ENCODE results near the gene MLLT3.

The MLLT3 gene

GRCh38 chr9:20477940-20478620 is 144.2 kb downstream of the MLLT3 start:
- DNase-seq (ENCODE audit: low read depth in 3 of 3), result no peak

DNA sequence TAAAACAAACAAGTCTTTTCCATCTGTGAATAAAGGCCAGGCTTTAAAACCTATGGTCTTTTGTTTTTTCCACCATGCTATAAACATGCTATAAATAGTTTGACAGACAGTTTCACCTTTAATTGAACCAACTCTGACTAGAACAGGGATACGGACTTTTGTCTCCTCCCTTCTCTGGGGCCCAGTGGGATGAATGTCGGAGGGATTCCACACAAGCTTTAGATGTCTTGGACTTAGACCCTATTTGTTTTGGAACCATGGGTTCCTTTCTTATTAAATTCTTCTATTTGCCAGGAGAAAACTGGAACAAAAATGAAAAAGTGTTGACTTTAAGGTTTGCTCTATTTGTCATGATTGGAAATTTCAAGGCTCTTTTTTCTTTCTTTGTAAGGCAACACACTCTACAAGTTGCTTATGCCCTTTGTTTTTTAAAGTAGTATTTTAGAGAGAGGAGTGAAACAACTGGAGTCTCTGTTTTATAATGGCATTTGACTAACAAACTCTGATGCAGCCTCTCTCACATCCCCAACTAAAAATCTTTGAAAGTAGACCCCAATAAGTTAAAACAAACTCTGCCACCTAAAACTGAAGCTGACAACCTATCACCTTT is 145.3 kb downstream of the MLLT3 start:
- no peak for DNase-seq (ENCODE audit: low read depth in 3 of 3)

GRCh38 chr9:20474496-20474895 is 147.8 kb downstream of the MLLT3 start:
- no peak for DNase-seq (ENCODE audit: low read depth in 3 of 3)

GRCh38 chr9:20473515-20474013 is 148.7 kb downstream of the MLLT3 start:
- no peak for DNase-seq (ENCODE audit: low read depth in 3 of 3)

DNA sequence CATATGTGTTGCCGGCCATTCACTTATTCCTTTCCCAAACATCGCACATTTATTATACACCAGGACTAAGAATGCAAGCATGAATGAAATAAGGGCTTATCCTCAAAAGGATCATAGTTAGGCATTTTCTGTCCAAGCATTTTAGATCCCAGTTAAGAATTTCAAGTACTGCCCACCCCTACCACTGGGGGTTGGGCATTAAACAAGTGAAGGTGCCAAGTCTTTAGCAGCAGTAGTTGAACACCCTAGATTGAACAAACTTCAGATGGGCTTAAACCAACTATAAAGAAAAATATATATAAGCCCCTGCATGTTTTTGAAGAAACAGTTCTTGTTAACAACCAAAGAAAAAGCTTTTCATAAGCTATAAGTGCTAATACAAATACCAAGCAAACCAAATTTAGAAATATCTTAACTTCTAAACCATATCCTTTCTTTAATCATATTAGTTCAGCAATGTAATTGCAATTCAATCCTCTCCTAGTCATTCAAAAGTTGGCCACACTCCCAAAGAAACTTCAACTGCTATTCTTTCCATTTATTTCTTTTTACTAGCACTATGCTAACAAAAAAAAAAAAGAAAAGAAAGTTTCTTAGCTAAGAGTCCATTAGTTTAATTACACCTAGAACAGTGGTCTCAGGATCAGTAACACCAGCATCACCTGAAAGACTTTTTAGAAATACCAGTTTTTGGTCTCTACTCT is 149.8 kb downstream of the MLLT3 start:
- DNase-seq (ENCODE audit: low read depth in 3 of 3), result no peak

GRCh38 chr9:20466328-20467008 is 155.8 kb downstream of the MLLT3 start:
- DNase-seq (ENCODE audit: low read depth in 3 of 3), result no peak

DNA sequence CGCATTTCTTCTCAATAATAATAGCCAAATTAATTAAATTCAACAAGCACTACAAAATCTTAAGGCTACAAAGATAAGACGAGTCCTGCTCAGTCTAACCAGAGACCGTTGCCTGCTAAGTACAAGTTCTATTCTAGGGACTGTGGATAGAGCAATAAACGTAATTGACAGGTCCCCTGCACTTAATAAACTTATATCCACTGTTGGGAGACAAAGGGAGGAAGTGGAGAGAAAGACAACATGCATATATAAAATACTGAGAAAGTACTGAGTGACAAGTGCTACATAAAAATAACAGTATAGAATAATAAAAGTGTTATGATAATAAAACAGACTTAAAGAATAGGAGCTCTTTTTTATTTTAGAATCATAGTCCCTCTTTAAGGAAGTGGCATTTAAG is 158.1 kb downstream of the MLLT3 start:
- no peak for DNase-seq (ENCODE audit: low read depth in 3 of 3)

DNA sequence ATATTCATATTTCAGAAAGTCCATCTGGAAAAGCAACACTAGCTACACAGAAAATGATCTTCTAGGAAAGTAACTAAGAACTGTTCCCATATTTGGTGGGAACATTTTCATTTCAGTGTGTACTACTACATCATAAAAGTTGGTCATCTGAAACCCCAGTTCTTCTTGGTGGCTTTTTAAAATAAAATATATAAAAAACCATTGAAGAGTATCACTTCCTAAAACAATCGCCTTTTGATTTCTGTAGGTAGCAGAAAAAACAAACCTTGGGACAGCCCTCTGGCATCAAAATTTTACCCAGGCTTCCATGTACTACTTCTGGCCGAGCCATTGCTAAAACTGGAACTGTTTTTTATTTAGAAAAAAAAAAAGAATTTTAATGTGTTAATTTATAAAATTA is 158.5 kb downstream of the MLLT3 start:
- no peak for DNase-seq (ENCODE audit: low read depth in 3 of 3)

DNA sequence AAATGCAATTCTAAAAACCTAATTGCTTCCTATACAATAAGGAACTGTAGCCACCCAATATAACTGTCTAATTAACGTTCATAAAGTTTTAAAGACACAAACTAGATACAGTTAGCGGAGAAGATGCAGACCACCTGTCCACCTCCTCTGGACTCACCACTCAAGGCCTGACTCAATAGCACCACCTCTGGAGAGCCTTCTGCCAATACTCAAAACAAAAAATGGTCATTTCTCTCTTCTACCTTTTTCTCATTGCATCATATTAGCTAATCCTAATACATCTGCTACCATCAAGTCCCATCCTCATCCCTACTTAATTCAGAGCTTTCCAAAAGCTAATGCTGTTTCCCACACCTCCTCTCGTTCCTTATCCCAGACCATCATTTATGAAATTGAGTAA is 159.9 kb downstream of the MLLT3 start:
- DNase-seq (ENCODE audit: low read depth in 3 of 3), result no peak

- DNase-seq (ENCODE audit: low read depth in 3 of 3), result no peak
Measured at GRCh38 chr9:20447291-20447690, 175.0 kb downstream of the MLLT3 start.

GRCh38 chr9:20446248-20446647 is 176.1 kb downstream of the MLLT3 start:
- DNase-seq (ENCODE audit: low read depth in 3 of 3), result no peak

DNA sequence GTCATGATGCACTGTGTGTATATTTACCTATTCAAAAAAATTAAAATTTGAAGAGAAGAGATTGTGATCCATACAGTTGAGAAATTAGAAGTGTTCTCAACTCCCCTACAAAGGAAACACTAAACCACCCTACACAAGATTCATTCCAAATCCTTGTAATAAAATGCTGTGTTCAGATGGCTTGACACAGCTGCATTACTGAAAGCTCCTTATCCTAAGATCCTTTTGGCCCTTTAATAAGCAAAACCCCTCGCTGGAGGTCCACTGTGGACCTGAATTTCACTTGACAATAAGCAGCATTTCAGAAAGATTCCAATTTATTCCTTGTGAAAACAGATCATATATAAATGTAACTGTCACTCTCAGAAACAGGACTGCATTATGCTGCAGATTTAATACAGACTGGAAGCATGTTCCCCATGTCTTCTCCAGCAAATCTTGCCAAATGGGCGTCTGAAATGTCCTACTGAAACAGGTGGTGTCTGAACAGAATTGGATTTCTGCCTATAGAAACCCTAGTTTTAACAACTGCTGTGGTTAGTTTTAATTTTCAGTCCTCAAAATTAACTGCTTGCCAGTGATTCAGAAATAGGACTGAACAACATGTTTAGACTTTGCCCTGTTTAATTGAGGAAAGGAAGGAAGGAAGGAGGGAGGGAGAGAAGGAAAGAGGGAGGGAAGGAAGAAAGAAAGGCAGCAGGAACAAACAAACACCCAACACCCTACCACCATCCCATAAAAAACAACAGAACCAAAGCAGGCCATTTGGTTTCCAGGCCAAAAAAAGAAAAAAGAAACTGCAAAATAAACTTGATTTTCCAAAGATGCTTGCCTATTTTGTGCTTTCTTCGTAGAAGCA is 179.6 kb downstream of the MLLT3 start:
- DNase-seq (ENCODE audit: low read depth in 3 of 3), result no peak

- no peak for DNase-seq (ENCODE audit: low read depth in 3 of 3)
Measured at GRCh38 chr9:20441711-20442423, 180.4 kb downstream of the MLLT3 start.

DNA sequence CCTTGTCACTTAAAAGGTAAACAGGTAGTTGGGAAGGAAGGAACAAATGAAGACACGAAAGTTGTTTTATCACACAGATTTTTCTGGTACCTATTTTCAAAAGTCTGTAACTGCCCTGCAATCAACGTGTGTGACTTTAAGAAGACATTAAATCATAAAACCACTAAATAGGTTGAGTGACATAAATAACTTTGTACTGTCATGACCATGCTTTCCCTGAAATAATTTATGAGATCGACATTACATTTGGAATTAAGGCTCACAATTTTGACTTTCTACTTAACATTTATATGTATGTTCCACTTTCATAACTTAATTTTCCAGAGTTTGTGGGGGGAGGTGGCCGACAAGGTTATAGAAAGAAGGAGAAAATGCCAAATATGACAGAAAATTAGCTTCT is 181.1 kb downstream of the MLLT3 start:
- DNase-seq (ENCODE audit: low read depth in 3 of 3), result no peak

- DNase-seq (ENCODE audit: low read depth in 3 of 3), result no peak
Measured at GRCh38 chr9:20437476-20437875, 184.8 kb downstream of the MLLT3 start.

GRCh38 chr9:20436476-20437195 is 185.7 kb downstream of the MLLT3 start:
- no peak for DNase-seq (ENCODE audit: low read depth in 3 of 3)

- DNase-seq (ENCODE audit: low read depth in 3 of 3), result no peak
Measured at GRCh38 chr9:20428976-20429375, 193.3 kb downstream of the MLLT3 start.

GRCh38 chr9:20427359-20427758 is 194.9 kb downstream of the MLLT3 start:
- no peak for DNase-seq (ENCODE audit: low read depth in 3 of 3)

- no peak for DNase-seq (ENCODE audit: low read depth in 3 of 3)
Measured at GRCh38 chr9:20426019-20426418, 196.3 kb downstream of the MLLT3 start.

DNA sequence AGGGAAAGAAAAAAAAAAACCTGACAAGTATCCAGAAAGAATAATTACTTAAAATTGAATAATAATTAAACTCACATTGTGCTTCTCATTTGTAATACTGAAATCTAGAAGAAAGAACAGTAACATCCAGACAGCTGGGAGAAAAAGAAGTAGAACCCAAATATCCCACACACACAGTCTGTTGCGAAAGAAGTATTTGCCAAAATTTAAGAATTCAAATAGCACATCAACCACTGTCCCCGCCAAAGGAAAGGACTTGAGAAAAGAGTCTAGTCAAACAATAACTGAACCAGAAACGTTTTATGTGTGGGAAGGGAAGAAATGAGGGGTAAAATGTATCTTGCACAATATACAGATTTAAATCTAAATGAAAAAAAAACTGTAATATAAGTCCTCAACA is 202.8 kb downstream of the MLLT3 start:
- no peak for DNase-seq (ENCODE audit: low read depth in 3 of 3)
